Prostate gland (tissue), 2 donors: ENCODE measurements around the gene RBM19. TPM values are rescaled to one million over a fixed set of nuclear protein-coding genes. Genes with fewer than 3 reads are reported as not detected.

Experiments
- DNase-seq: peaks from one replicate; pipeline ENCODE4 v3.0.0-alpha.2; 2019; ENCODE audit warnings: low spot score
- H3K27ac ChIP-seq, 2 donors: fragments of 200-600 bp; sonication (generic); 2 replicates each; pipeline ENCODE4 v1.5.1; 2017 to 2019
- H3K27me3 ChIP-seq: fragments of 200-600 bp; sonication (generic); replicated peaks from 2 replicates; pipeline ENCODE4 v1.5.1; 2019; ENCODE audit not compliant: insufficient read depth
- H3K36me3 ChIP-seq, 2 donors: fragments of 200-600 bp; sonication (generic); 1 replicate in 1 of 2; 2 replicates in 1 of 2; pipeline versions ENCODE4 v1.5.1 to v1.8.1; 2017 to 2019
- H3K4me1 ChIP-seq: fragments of 200-600 bp; sonication (generic); replicated peaks from 2 replicates; pipeline ENCODE4 v1.5.1; 2019
- H3K4me3 ChIP-seq, 2 donors: fragments of 200-600 bp; sonication (generic); 2 replicates each; pipeline ENCODE4 v1.5.1; 2017 to 2019
- H3K9me3 ChIP-seq: fragments of 200-600 bp; sonication (generic); 2 replicates; pipeline ENCODE4 v1.5.1; 2017
- POLR2A ChIP-seq: fragments of 450-650 bp; IDR thresholded peaks from one replicate; pipeline ENCODE4 v1.6.1; 2016; ENCODE audit warnings: antibody characterized with exemption, mild to moderate bottlenecking
- POLR2AphosphoS5 ChIP-seq: sonication (generic); formaldehyde crosslinking; IDR thresholded peaks from one replicate; pipeline ENCODE4 v1.6.1; 2017; ENCODE audit warnings: antibody characterized with exemption
- WGBS: methylation state at CpG from one replicate; pipeline ENCODE4 v1.1.5; 2018; 5-methylcytosine and 5-hydroxymethylcytosine counted together
- intact Hi-C: fragments of 100-400 bp; cut with DNase I; formaldehyde crosslinking; loops from one replicate; pipeline ENCODE4 v1.14.2; 2022
- total RNA-seq, 2 donors: library from RNA; depleted of rRNA; stranded (reverse); fragments of >200 nt; gene quantifications; one replicate each; pipeline ENCODE4 v1.1.0, GENCODE V29; 2016
- TF ChIP-seq, protein P1 (sequence below), 4 experiments: fragments of 200-600 bp in 2 of 4; fragments of 450-650 bp in 2 of 4; sonication (generic) in 2 of 4; IDR thresholded peaks; 1 replicate in 3 of 4; 2 replicates in 1 of 4; pipeline ENCODE4 v1.5.1; 2016 to 2019; ENCODE audit warnings: antibody characterized with exemption in 4 of 4, mild to moderate bottlenecking in 2 of 4, moderate library complexity in 2 of 4

The RBM19 gene
- total RNA-seq, 2 donors from 2014 or later = 27.2 to 49.9 TPM

DNA sequence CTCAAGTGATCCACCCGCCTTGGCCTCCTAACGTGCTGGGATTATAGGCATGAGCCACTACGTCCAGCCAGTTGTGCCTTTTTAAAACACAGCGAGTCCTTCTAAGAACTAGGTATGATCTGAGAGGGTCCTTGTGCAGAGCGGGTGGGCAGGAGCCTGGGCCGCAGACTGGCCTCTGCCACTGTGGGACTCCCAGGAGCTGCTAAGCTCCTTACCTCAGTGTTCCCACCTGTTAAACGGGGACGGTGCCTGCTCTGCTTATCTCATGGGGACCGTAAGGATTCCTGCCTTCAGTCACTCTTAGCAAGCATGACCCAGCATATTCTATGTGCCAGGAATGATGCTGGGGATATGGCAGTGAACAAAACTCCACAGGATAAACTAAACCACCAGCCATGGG is 136.9 kb downstream of the RBM19 start:
- Histone ChIP-seq H3K27ac (no peak overlapping the region), H3K4me1 (no peaks in the 10 kb centered on the region), H3K27me3 (no peaks in the 10 kb centered on the region), H3K36me3 (no peaks in the 10 kb centered on the region), H3K4me3 (no peak overlapping the region), H3K9me3 (no peaks in the 10 kb centered on the region)
- WGBS = 97% methylated on average over 9 of the region's 9 CpGs
- DNase-seq = no peak
- TF ChIP-seq, protein P1, sequence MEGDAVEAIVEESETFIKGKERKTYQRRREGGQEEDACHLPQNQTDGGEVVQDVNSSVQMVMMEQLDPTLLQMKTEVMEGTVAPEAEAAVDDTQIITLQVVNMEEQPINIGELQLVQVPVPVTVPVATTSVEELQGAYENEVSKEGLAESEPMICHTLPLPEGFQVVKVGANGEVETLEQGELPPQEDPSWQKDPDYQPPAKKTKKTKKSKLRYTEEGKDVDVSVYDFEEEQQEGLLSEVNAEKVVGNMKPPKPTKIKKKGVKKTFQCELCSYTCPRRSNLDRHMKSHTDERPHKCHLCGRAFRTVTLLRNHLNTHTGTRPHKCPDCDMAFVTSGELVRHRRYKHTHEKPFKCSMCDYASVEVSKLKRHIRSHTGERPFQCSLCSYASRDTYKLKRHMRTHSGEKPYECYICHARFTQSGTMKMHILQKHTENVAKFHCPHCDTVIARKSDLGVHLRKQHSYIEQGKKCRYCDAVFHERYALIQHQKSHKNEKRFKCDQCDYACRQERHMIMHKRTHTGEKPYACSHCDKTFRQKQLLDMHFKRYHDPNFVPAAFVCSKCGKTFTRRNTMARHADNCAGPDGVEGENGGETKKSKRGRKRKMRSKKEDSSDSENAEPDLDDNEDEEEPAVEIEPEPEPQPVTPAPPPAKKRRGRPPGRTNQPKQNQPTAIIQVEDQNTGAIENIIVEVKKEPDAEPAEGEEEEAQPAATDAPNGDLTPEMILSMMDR (IDR thresholded peaks at IDR 0.05) = no peak
- TF ChIP-seq POLR2A (no peak), POLR2AphosphoS5 (no peak)
- intact Hi-C loops = no loop called here

DNA sequence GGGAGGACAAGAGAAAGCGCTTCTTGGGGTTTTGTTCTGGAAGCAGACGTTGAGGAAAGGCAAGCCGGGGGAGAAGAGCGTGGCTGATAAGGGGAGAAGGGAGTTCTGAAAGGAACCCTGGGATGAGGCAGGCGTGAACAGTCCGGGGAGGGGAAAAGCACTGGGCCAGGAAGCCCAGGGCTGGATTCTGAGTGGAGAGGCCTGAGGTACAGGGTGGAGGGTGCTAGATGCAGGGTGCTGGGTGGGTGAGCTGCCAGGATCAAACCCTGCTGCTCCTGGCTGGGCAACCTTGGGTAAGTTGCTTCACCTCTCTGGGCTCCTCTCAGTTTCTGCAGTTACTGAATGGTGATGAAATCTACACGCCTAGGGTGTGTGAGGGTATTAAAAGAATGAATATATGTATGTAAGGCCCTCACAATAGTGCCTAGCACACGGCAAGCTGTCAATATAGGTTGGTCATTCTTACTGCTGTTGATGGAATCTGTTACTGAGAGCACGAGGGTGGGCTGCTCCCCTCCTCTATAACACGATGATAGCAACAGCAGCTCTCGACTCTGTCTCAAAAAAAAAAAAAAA is 138.5 kb downstream of the RBM19 start:
- DNase-seq = no peak
- no peaks in the 10 kb centered on the region for H3K27me3 ChIP-seq
- WGBS = 78% methylated on average over 11 of the region's 11 CpGs
- H3K4me3 ChIP-seq = no peak overlapping the region
- no peaks in the 10 kb centered on the region for H3K9me3 ChIP-seq
- intact Hi-C loops = no loop called here
- no peaks in the 10 kb centered on the region for H3K4me1 ChIP-seq
- no peak overlapping the region for H3K27ac ChIP-seq
- TF ChIP-seq, protein P1 (IDR thresholded peaks at IDR 0.05) = no peak
- TF ChIP-seq POLR2AphosphoS5 (no peak), POLR2A (no peak)
- no peaks in the 10 kb centered on the region for H3K36me3 ChIP-seq

DNA sequence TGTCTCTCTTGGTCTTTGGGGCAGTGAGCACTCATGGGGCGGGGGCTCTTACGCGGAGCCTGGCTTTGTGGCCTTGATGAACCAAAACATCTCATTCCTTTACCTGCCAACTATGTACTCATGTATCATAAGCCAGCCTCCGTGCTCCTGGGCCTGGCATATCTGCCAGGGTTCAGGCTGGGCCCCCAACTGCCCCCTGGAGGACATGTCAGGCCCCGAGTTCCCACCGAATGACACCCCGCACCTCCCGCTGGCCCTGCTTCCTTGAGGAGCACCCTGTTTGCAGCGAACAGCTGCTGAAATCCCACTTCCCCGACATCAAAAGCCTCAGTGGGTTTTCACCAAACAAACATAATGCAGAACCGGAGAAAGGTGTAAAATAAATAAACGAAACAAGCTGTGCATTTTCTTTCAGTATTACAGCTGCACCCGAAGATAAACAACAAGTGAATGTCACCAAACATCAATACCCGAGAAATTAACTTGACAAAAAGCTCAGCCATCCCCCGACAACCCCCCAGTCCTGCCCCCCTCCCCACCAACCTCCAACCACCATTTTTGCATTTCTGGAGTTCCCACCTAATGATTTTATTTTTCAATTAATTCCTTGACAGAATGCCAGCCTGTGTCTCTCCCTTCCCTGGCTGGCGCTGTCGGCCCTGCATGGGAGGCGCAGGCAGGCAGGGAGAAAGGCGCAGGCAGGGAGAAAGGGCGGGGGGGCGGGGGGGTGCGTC is 139.2 kb downstream of the RBM19 start:
- WGBS = 87% methylated on average over 22 of the region's 22 CpGs
- no peaks in the 10 kb centered on the region for H3K36me3 ChIP-seq
- no peak for TF ChIP-seq POLR2AphosphoS5
- no peak for TF ChIP-seq POLR2A
- TF ChIP-seq, protein P1 (IDR thresholded peaks at IDR 0.05) = no peak
- H3K9me3 ChIP-seq = no peaks in the 10 kb centered on the region
- DNase-seq = no peak
- H3K27me3 ChIP-seq = no peaks in the 10 kb centered on the region
- H3K27ac ChIP-seq = no peak overlapping the region
- no peak overlapping the region for H3K4me3 ChIP-seq
- intact Hi-C loops = no loop called here
- H3K4me1 ChIP-seq = no peaks in the 10 kb centered on the region

DNA sequence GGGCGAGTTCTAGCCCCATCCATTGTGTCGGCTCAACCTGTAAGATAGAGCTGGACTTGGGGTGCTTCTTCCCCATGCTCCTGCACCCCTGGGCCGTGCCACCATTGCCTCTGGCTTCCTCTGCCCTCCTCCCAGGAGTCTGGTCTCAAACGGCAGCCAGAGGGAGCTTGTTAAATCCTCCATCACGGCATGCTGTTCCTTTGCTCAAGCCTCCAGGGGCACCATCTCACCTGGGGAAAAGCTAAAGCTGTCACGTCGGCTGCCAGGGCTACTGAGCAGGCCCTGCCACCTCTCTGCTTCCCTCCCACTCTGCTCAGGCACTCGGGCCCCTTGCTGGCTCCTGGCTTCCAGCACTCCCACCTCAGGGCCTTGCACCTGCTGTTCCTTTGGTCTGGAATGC is 140.4 kb downstream of the RBM19 start:
- intact Hi-C loops = no loop called here
- Histone ChIP-seq H3K9me3 (no peaks in the 10 kb centered on the region), H3K27ac (no peak overlapping the region), H3K4me3 (no peak overlapping the region), H3K4me1 (no peaks in the 10 kb centered on the region), H3K27me3 (no peaks in the 10 kb centered on the region), H3K36me3 (no peaks in the 10 kb centered on the region)
- TF ChIP-seq POLR2AphosphoS5 (no peak), POLR2A (no peak)
- TF ChIP-seq, protein P1 (IDR thresholded peaks at IDR 0.05) = no peak
- no peak for DNase-seq
- 58% methylated on average over 8 of the region's 8 CpGs for WGBS

DNA sequence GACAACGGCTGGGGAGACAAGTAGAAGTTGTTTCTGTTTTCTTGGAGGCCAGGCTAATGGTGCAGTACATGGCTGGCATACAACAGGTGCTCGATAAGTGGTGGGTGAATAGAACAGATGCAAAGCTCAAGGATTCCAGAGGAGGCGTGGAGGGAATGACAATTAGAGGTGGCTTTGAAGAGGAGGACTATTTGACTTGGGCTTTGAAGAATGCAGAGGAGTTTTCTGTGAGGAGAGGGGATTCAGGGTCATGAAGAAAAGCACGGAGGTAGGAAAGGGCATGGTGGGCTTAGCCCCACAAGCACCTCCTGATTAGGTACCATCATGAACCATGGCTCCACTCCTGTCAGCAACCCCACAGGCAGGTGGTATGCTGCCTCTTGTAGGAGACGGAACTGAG is 142.3 kb downstream of the RBM19 start:
- Histone ChIP-seq H3K27me3 (no peaks in the 10 kb centered on the region), H3K4me3 (no peak overlapping the region), H3K4me1 (no peaks in the 10 kb centered on the region), H3K27ac (no peak overlapping the region), H3K36me3 (no peaks in the 10 kb centered on the region), H3K9me3 (no peaks in the 10 kb centered on the region)
- no peak for DNase-seq
- TF ChIP-seq POLR2AphosphoS5 (no peak), POLR2A (no peak)
- TF ChIP-seq, protein P1 (IDR thresholded peaks at IDR 0.05) = no peak
- WGBS = 88% methylated on average over 5 of the region's 5 CpGs
- intact Hi-C loops = no loop called here
